NT2/D1 (cell line): ENCODE results near the gene PCSK7.

ENCODE experiments used
- YY1 ChIP-seq: IDR thresholded peaks from 2 replicates; pipeline ENCODE4 v1.6.1; 2011; ENCODE audit not compliant: insufficient read length, insufficient read depth
- ZNF274 ChIP-seq: IDR thresholded peaks from 2 replicates; pipeline ENCODE4 v1.6.1; 2011; ENCODE audit warnings: mild to moderate bottlenecking, low read depth, low read length

DNA sequence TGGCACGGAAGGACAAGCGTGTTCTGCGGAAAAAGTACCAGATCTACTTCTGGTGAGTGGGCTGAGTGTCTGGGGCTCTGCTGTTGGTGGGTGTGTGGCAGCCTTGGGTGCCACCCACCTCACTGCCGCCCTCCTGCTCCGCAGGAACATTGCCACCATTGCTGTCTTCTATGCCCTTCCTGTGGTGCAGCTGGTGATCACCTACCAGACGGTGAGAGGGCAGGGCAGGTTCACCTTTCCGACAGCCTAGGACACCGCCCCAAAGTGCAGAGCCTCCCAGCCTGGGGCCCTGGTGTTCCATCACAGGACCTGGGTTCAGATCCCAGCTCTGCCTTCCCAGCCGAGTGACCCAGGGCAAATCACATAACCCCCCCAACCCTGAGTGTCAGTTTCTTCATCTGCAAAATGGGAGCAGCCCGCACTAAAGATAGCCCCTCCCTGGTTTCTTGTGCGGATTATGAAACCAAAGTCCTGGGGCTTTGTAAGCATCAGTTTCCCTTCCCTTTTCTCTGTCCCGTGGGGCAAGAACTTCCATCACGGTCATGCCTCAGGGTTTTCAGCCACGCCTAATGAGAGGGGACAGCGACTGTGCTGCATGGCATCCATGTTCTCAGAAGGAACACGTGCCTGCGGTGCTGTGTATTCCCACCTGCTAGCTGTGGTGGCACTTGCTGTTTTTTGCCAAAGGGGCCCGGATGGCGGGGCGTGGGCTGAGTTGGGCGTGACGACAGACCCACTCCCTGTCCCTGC, 42.5 kb downstream of the PCSK7 start:
- TF ChIP-seq ZNF274 (no peak), YY1 (no peak)
